K562 (cell line): ENCODE results near the gene CLCN6. TPM values are rescaled to one million over a fixed set of nuclear protein-coding genes. Genes with fewer than 3 reads are reported as not detected.

Experiments
- CHD1 ChIP-seq: fragments of 200-600 bp; sonication (generic); IDR thresholded peaks from one replicate; pipeline ENCODE4 v1.6.1; 2012; ENCODE audit warnings: mild to moderate bottlenecking, moderate library complexity, low read length, inconsistent platforms
- MIER1 ChIP-seq: fragments of 450-650 bp; IDR thresholded peaks from 2 replicates; pipeline ENCODE4 v1.6.1; 2016; ENCODE audit warnings: antibody characterized with exemption, mild to moderate bottlenecking, low read depth
- MTF1 ChIP-seq: fragments of 250-450 bp; sonication (Bioruptor Pico); IDR thresholded peaks from 2 replicates; pipeline ENCODE4 v1.9.0; 2021; ENCODE audit warnings: moderate library complexity, mild to moderate bottlenecking, inconsistent platforms, borderline replicate concordance
- NONO ChIP-seq, 2 experiments: fragments of 200-400 bp in 1 of 2; fragments of 450-650 bp in 1 of 2; formaldehyde crosslinking in 1 of 2; IDR thresholded peaks; 2 replicates each; pipeline ENCODE4 v1.6.1; 2017; ENCODE audit warnings: low read depth in 2 of 2, mild to moderate bottlenecking in 2 of 2, moderate library complexity in 2 of 2, low read length in 1 of 2
- RHOXF2B ChIP-seq: fragments of 250-450 bp; sonication (Bioruptor Pico); conservative IDR thresholded peaks from 2 replicates; pipeline ENCODE4 v1.5.1; 2021
- SMAD2 ChIP-seq: fragments of 150-350 bp; IDR thresholded peaks from 2 replicates; pipeline ENCODE4 v1.6.1; 2014; ENCODE audit warnings: low read depth, mild to moderate bottlenecking, low read length
- ZNF408 ChIP-seq: fragments of 250-450 bp; sonication (Bioruptor Pico); IDR thresholded peaks from 2 replicates; pipeline ENCODE4 v1.4.0; 2020; ENCODE audit warnings: low read depth, mild to moderate bottlenecking, moderate library complexity
- ZNF584 ChIP-seq: fragments of 200-800 bp; sonication (Bioruptor generic); IDR thresholded peaks from 2 replicates; pipeline ENCODE4 v1.6.1; 2016; ENCODE audit warnings: low read depth, mild to moderate bottlenecking, missing genetic modification characterization, missing compliant biosample characterization
- polyA plus RNA-seq, 8 experiments: library from polyadenylated mRNA; depleted of rRNA in 4 of 8; stranded (reverse) in 5 of 8; unstranded in 3 of 8; fragments of >200 nt; fragmentation: Nextera tagmentation in 2 of 8; fragmentation: Illumina TruSeq in 1 of 8; extraction: Ambion mirVana in 2 of 8; extraction: Trizol in 1 of 8; gene quantifications; 2 replicates each; pipeline versions ENCODE4 v1.2.1 to v1.2.3, GENCODE V29; 2011 to 2014; ENCODE audit warnings: inconsistent platforms in 1 of 8, missing spikeins in 1 of 8
- total RNA-seq, 7 experiments: library from RNA; depleted of rRNA in 6 of 7; stranded (reverse); fragments of >200 nt in 6 of 7; fragmentation: Illumina TruSeq in 2 of 7; extraction: Trizol in 2 of 7; gene quantifications; 2 replicates each; pipeline versions ENCODE4 v1.2.1 to v1.2.3, GENCODE V29; 2011 to 2021; ENCODE audit warnings: low replicate concordance in 1 of 7
- TF ChIP-seq, protein P1 (sequence below): fragments of 450-650 bp; IDR thresholded peaks from 2 replicates; pipeline ENCODE4 v1.6.1; 2017; ENCODE audit warnings: antibody characterized with exemption, mild to moderate bottlenecking
- TF ChIP-seq, protein P2 (sequence below): fragments of 450-650 bp; IDR thresholded peaks from one replicate; pipeline ENCODE4 v1.6.1; 2018; ENCODE audit warnings: mild to moderate bottlenecking, moderate library complexity; ENCODE audit not compliant: partially characterized antibody
- TF ChIP-seq, protein P3 (sequence below): fragments of 450-650 bp; formaldehyde crosslinking; IDR thresholded peaks from 2 replicates; pipeline ENCODE4 v1.4.0; 2020; ENCODE audit warnings: mild to moderate bottlenecking, moderate library complexity
- TF ChIP-seq, protein P4 (sequence below): fragments of 250-450 bp; sonication (Bioruptor Pico); IDR thresholded peaks from 2 replicates; pipeline ENCODE4 v1.8.0; 2021; ENCODE audit warnings: borderline replicate concordance, mild to moderate bottlenecking, moderate library complexity; ENCODE audit not compliant: poor library complexity, severe bottlenecking
- TF ChIP-seq, protein P5 (sequence below): fragments of 450-650 bp; formaldehyde crosslinking; conservative IDR thresholded peaks from 2 replicates; pipeline ENCODE4 v1.4.0; 2022; ENCODE audit warnings: mild to moderate bottlenecking, missing genetic modification characterization
- TF ChIP-seq, protein P6 (sequence below): fragments of 250-450 bp; sonication (Bioruptor Pico); IDR thresholded peaks from 2 replicates; pipeline ENCODE4 v1.5.0; 2021

Gene CLCN6
- total and polyA plus RNA-seq, 9 of the 15 experiments (the other 6 are each of a cell fraction or from before 2014, with no cell fraction given) = 2.0 to 21.8 (median 13.6) TPM

DNA sequence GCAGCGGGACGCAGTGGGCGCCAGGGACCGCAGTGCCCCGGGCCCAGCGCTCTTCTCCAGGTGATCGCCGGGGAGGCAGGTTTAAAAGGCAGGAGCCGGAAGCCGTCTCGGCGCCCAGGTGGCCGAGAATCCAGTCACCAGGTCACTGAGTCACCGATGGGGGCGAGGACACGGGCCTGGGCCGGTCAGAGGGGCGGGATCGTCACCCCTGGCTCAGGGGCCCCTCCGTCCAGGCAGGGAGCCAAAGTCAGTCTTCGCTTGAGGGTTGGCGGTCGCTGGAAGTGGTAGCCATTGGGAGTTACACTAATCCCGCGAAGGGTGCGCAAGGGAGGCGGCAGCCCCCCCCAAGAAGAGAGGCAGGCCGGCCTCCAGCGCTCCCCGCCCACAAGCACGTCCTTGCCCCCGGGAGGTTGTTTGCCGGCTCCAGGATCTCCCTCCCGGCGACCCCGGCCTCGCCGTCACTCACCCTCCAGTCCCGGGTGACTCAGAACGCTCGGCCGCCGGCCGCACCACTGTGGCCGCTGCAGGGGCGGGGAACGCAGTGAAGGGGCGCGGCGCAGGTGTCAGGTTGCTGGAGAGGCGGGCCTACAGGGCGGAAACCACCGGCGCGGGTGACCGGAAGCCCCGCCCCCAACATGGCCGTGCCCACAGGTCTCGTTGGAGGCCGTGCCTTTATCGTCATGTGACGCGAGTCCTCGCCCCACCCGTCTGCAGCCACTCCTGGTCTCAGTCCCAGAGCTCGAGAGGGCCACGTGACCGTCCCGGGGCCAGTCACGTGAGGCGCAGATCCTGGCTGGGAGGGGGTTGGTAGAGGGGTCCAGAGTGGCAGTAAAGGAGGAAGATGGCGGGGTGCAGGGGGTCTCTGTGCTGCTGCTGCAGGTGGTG is at the start of gene CLCN6, which contains the start of gene MTHFR (continued):
- TF ChIP-seq, protein P1, sequence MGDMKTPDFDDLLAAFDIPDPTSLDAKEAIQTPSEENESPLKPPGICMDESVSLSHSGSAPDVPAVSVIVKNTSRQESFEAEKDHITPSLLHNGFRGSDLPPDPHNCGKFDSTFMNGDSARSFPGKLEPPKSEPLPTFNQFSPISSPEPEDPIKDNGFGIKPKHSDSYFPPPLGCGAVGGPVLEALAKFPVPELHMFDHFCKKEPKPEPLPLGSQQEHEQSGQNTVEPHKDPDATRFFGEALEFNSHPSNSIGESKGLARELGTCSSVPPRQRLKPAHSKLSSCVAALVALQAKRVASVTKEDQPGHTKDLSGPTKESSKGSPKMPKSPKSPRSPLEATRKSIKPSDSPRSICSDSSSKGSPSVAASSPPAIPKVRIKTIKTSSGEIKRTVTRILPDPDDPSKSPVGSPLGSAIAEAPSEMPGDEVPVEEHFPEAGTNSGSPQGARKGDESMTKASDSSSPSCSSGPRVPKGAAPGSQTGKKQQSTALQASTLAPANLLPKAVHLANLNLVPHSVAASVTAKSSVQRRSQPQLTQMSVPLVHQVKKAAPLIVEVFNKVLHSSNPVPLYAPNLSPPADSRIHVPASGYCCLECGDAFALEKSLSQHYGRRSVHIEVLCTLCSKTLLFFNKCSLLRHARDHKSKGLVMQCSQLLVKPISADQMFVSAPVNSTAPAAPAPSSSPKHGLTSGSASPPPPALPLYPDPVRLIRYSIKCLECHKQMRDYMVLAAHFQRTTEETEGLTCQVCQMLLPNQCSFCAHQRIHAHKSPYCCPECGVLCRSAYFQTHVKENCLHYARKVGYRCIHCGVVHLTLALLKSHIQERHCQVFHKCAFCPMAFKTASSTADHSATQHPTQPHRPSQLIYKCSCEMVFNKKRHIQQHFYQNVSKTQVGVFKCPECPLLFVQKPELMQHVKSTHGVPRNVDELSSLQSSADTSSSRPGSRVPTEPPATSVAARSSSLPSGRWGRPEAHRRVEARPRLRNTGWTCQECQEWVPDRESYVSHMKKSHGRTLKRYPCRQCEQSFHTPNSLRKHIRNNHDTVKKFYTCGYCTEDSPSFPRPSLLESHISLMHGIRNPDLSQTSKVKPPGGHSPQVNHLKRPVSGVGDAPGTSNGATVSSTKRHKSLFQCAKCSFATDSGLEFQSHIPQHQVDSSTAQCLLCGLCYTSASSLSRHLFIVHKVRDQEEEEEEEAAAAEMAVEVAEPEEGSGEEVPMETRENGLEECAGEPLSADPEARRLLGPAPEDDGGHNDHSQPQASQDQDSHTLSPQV = no peak
- TF ChIP-seq ZNF408 (CRISPR knock-in tag) (no peak), SMAD2 (no peak), CHD1 (peak; percentile 94), MIER1 (no peak), NONO (IDR thresholded peaks at IDR 0.05; ENCODE audit: low read depth in 2 of 2, low read length in 1 of 2) (peak in 1 of 2 experiments; percentile 51; a peak in 1 of 4 replicates), ZNF584 (no peak), MTF1 (CRISPR knock-in tag) (no peak), RHOXF2B (CRISPR knock-in tag) (peak; percentile 76; the same call in 1 of the 2 replicates)
- TF ChIP-seq, protein P2, sequence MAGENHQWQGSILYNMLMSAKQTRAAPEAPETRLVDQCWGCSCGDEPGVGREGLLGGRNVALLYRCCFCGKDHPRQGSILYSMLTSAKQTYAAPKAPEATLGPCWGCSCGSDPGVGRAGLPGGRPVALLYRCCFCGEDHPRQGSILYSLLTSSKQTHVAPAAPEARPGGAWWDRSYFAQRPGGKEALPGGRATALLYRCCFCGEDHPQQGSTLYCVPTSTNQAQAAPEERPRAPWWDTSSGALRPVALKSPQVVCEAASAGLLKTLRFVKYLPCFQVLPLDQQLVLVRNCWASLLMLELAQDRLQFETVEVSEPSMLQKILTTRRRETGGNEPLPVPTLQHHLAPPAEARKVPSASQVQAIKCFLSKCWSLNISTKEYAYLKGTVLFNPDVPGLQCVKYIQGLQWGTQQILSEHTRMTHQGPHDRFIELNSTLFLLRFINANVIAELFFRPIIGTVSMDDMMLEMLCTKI = no peak
- TF ChIP-seq, protein P3, sequence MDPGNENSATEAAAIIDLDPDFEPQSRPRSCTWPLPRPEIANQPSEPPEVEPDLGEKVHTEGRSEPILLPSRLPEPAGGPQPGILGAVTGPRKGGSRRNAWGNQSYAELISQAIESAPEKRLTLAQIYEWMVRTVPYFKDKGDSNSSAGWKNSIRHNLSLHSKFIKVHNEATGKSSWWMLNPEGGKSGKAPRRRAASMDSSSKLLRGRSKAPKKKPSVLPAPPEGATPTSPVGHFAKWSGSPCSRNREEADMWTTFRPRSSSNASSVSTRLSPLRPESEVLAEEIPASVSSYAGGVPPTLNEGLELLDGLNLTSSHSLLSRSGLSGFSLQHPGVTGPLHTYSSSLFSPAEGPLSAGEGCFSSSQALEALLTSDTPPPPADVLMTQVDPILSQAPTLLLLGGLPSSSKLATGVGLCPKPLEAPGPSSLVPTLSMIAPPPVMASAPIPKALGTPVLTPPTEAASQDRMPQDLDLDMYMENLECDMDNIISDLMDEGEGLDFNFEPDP (CRISPR knock-in tag) = no peak
- TF ChIP-seq, protein P4, sequence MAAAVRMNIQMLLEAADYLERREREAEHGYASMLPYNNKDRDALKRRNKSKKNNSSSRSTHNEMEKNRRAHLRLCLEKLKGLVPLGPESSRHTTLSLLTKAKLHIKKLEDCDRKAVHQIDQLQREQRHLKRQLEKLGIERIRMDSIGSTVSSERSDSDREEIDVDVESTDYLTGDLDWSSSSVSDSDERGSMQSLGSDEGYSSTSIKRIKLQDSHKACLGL (CRISPR knock-in tag) = peak; percentile 55
- TF ChIP-seq, protein P5, sequence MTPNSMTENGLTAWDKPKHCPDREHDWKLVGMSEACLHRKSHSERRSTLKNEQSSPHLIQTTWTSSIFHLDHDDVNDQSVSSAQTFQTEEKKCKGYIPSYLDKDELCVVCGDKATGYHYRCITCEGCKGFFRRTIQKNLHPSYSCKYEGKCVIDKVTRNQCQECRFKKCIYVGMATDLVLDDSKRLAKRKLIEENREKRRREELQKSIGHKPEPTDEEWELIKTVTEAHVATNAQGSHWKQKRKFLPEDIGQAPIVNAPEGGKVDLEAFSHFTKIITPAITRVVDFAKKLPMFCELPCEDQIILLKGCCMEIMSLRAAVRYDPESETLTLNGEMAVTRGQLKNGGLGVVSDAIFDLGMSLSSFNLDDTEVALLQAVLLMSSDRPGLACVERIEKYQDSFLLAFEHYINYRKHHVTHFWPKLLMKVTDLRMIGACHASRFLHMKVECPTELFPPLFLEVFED = peak; percentile 82; the same call in 1 of the 2 replicates
- TF ChIP-seq, protein P6, sequence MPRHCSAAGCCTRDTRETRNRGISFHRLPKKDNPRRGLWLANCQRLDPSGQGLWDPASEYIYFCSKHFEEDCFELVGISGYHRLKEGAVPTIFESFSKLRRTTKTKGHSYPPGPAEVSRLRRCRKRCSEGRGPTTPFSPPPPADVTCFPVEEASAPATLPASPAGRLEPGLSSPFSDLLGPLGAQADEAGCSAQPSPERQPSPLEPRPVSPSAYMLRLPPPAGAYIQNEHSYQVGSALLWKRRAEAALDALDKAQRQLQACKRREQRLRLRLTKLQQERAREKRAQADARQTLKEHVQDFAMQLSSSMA (CRISPR knock-in tag) = peak; percentile 51; the same call in 1 of the 2 replicates
